ENCODE data around the gene NKX1-1.

The NKX1-1 gene

DNA sequence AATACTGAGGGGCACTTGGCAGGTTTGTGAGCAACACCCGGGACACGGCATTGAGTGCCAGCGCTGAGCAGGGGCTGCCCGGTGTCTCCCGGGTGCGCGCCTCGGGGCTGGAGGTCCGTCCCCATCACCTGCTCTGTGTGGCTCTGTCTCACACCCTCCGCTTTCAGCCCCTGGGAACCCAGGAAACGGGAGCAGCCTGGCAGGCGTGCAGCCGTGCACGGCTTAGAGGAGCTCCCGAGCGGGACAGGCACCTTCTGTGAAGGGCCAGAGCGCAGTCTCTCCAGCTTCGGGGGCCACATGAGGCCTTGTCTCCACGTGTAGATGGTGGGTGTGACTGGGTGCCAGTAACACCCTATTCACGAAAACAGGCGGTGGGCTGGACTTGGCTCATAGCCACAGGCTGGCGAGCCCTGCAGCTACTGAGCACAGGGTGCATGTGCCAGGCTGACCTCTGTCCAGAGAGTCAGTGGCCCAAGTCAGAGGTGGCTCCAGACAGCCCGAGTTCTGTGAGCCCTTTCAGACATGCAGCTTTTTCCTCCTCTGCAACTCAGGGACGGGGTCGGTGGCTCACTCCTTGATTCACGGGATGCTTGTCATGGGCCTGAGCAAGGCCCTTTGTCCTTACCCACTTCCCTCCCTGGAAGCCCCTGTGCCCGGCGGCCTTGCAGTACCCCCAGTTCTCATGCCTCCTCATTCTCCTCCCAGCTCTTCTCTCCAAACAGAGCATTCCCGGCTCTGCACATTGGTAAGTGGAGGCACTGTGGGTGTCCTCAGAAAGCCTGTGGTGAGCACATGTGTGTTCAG is 35.7 kb downstream of the NKX1-1 start:
- DNase-seq, result no peak

GRCh38 chr4:1369479-1370079 is 36.7 kb downstream of the NKX1-1 start:
- DNase-seq, result no peak

DNA sequence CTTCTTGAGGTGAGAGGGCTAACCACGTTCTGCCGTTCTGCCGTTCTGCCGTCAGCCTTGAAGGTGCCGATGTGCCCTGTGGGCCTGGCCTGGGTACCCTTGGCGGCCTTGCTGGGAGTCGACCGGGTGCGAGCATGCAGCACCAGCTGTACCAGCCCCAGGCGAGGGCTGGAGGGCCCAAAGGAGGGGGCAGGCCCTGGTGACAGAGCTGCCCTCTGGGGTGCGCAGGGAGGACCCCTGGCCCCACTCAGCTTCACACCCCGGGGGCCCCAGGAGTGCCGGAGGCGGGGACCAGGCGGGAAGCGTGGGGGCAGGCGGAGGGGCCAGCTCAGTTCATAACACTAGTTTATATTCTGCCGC is 37.2 kb downstream of the NKX1-1 start:
- DNase-seq, result no peak

DNA sequence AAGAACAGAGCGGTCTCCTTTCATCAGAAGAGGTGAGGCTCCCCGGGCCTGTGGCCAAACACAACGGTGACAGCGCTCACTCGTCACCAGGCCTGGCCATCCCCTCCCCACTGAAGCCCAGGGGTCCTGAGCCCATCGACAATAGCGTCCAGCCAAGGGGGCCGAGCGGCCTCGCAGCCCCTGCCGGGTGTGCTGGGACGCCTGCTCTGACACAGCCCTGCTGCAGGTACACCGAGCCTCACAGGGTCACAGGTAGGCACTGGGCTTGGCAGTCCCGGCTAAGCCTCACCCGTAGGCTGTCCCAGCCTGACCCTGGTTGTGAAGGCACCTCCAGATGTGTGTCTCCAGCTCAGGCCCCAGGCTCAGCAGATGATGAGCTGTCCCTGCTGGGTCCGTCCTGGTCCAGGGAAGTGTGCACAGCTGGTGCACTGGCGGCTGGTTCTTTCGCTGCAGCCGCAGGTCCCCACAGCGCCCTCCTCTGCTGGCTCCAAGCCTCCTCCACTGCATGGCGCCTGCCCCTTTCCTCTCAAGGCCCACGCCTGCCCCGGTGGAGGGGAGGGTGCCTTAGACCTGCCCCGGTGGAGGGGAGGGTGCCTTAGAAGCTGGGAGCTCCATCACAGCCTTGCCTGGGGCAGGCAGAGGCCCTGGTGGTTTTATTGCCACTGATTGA is 37.7 kb downstream of the NKX1-1 start:
- no peak for DNase-seq

- no peak for DNase-seq
Measured at GRCh38 chr4:1367936-1368289, 38.3 kb downstream of the NKX1-1 start.

DNA sequence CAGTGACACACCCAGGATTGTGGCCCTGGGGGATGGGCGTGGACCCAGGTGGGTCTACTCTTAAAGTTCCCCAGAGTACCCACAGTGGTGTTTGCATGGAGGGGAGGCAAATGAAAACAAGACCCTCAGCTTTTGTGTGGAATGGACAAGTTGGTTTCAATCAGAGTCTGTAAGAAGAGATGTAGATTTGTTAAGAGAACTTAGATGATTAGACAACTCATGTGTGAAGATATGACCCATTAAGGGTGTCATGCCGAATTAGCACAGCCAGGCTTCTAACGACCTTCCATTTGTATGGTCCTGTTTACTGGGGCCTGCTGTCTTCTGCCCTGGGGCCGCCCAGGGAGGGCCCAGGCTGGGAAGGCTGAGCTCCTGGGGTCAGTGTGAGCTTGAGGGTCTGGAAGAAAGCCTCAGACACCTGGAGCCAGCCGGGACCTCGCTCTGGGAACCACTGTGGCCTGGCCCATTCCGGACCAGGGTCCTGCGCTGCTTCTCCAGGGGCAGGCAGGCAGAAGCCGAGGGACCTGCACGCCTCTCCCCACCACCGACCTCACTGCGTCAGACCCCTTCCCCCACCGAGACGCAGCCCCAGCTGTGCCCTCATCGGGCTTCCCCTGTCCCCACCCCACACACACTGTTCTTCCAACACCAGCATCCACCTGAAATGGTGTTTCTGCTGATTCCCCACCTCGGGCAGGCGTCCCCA is 38.9 kb downstream of the NKX1-1 start:
- no peak for DNase-seq

DNA sequence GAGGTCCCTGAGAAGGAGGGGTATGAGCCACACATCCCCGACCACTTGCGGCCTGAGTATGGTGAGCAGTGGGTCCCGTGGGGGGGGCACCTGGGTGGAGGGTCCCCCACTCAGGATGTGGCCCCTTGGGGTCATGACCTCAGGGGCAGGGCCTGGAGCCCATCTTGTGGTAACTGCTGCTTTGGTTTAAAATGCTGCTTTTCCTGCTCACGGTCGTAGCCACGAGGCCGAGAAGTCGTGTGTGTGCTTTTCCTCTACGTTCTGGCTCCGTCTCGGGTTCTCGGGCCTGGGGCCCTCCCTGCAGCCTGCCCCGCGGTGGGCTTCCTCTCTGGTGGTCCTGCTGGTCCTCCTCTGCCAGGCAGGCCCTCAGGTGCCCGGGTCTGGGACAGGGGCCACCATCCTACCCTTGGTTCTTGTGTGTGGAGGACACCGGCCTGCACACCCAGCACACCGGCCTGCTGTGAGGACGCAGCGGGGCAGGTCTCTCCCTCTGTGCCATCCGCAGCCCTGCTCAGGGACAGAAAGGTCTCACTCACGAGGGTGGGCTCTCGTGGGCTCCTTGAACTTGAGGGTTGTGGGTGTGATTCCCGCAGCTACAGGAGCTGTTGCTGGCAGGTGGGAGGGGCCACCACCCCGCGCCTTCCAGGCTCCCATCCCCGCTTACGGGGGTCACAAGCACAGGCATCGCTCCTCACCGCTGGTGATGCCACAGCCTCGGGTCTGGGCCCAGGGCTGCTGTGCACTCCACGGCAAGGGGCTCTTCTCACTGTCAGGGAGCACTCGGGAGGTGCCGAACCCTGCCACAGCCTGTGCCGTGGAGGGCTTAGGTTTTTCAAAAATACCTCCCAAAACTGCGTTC is 39.6 kb downstream of the NKX1-1 start:
- no peak for DNase-seq

DNA sequence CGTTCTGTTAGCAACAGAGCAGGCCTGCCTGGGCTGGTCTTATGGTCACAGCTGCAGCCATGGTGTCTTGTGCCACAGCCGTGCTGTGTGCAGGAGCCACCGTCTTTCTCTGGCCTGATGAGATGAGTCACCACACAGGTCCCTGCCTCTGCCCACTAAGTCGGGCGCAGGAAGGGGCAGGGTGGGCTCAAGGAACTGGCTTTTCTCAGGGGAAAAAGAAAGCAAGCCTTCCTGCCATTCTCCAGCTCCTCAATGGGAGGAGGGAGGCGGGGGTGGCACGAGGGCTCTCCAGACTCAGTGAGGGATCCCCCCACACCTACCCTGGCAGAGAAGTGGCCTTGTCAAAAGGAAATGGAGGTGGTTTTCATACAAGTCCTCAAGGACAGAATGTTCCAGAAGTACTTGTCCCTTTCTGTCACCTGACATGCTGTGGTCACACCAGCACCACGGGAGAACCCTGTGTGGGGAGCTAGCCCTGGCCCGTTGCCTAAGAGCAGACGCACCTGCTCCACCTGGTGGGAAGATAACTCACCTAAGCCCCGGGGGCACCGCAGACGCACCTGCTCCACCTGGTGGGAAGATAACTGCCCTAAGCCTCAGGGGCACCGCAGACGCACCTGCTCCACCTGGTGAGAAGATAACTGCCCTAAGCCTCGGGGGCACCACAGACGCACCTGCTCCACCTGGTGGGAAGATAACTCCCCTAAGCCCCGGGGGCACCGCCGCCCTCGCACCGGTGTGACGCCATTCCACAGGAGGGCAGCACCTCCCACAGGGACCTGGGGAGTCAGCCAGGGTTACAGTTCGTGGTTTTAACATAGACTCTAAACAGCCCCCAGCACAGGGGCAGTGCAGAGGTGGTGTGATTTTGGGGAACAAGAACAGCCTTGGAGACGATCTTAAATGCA is 40.7 kb downstream of the NKX1-1 start:
- no peak for DNase-seq

DNA sequence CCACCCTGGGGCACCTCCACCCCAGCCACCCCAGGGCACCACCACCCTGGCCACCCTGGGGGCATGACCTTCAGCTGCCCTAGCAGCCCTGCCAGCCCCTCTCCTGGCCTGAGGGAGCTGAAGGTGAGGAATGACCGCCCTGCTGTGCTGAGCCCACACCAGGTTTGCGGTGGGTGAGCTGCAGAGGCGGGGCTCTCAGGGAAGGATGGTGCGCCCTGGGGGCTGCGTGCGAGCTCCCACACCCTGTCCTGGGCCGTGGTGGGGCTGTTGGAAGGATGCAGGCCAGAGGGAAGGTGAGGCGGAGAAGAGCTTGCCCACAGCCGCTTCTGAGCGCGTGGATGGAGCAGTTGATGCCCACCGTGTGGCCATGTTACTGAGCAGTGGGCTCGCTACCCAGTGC is 41.5 kb downstream of the NKX1-1 start:
- DNase-seq, result no peak

DNA sequence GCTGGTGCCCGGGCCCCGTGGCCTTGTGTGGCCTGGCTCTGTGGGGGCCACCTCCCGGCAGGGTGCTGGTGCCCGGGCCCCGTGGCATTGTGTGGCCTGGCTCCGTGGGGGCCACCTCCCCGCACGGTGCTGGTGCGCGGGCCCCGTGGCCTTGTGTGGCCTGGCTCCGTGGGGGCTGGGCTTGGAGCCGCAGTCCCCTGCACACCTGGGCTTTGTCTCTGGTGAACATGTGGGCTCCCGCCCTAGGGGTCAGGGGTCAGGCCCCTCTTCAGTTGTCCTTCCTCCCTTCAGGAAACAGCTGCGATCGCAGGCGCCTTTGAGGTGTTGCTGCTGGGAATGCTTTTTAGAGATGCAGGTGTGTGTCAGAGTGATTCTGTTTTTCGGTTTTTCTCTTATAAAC is 42.0 kb downstream of the NKX1-1 start:
- no peak for DNase-seq

GRCh38 chr4:1363513-1363912 is 42.7 kb downstream of the NKX1-1 start:
- no peak for DNase-seq

GRCh38 chr4:1362521-1362920 is 43.7 kb downstream of the NKX1-1 start:
- DNase-seq, result no peak

GRCh38 chr4:1362046-1362445 is 44.2 kb downstream of the NKX1-1 start:
- DNase-seq, result no peak

GRCh38 chr4:1361431-1361830 is 44.8 kb downstream of the NKX1-1 start:
- no peak for DNase-seq

- DNase-seq, result no peak
Measured at GRCh38 chr4:1360423-1361283, 45.6 kb downstream of the NKX1-1 start.

DNA sequence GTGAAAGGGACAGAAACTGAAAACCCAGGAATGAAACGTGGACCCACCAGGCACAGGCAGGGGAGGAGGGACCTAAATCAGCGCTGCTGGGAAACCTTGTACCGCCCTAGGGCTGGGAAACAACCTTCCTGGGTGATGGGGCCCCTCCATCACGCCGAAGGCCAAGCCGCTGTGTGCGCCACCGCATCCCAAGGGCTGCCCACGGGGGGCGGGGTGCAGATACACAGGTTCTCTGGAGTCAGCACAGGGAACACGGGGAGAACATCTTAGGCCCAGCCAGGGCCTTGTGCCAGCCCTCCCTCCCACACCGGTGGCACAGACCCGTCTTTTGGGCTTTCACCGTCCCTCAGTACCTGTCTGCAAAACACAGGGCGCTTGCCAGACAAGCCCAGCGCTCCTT is 46.3 kb downstream of the NKX1-1 start:
- DNase-seq, result no peak

DNA sequence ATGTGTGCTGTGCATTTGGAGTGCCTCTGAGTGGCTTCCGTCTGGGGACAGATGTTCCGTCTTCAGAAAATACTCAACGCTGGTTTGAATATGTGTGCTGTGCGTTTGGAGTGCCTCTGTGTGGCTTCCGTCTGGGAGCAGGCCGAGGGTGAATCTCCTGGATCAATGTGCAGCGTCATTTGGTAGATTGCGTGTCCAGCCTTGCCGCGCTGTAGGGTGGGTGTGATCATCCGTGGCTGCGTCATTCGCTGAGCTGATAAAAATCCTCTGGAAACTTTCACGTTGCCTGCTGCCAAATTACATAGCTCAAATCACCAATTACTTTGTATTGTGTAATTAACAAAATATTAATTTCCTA is 47.1 kb downstream of the NKX1-1 start:
- no peak for DNase-seq

GRCh38 chr4:1358421-1359143 is 47.7 kb downstream of the NKX1-1 start:
- DNase-seq, result no peak

DNA sequence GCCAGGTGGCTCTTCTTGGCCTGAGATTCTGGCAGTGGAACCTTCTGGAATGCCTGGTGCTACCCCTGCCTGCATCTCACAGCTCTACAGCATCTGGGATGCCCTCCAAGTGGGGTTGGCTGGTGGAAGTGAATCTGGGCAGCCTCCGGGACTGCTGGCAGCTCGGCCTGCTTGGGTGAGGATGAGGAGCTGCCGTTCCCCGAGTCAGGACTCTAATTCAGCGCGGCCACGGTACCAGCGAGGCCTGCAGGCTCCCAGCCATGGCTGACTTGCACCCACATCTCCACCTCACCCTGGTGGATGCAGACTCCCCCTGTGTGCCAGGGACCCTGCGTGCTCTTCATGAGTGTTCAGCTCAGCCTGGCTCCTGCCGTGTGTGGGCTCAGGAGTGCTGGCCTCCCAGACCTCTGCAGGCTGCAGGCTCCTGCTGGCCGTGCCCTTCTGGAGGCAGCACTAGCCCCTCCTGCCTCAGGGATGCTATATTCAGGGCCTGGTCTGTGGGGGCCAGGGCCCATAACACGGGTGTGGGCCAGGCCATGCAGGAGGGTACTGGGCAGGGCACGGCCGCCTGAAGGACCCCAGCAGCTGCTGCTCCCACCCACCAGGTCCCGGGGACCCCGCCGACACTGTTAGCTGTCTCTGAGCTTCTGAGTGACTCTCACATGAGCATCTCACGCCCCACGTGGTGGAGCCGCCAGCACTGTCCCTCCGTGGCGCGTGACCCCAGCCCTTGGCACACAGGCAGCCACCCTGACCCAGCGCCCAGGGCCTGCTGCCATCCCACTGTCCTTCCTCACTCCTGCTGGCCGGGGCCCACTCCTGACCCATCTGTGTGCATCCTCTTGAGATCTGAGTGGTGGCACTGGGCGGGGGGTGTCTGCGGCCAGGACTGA is 48.6 kb downstream of the NKX1-1 start:
- no peak for DNase-seq
